ENCODE results near the gene TXNDC15. TPM values are rescaled to one million over a fixed set of nuclear protein-coding genes. Genes with fewer than 3 reads are reported as not detected.
"Not testable (repeated sequence)": the region's sequence is repeated elsewhere in the genome, so short reads cannot be mapped to it uniquely, and the experiment has no call there.

TXNDC15 gene
- total RNA-seq, 1 donor from 2014 or later = 20.8 TPM

GRCh38 chr5:134837530-134838181 lies 36.5 kb upstream of the TXNDC15 start:
- Histone ChIP-seq H3K36me3 (ENCODE audit: control insufficient read depth, insufficient read depth, low read length) (no peaks in the 10 kb centered on the region), H3K4me3 (ENCODE audit: low read depth, low read length) (no peak overlapping the region), H3K27me3 (ENCODE audit: control insufficient read depth, insufficient read depth, low read length) (no peaks in the 10 kb centered on the region)
- TF ChIP-seq CTCF (IDR thresholded peaks at IDR 0.05; ENCODE audit: insufficient read depth, low read length, poor library complexity, severe bottlenecking) = no peak
- DNase-seq (ENCODE audit: low read depth) = no peak

GRCh38 chr5:134838361-134838760 lies 35.8 kb upstream of the TXNDC15 start:
- H3K36me3 ChIP-seq (ENCODE audit: control insufficient read depth, insufficient read depth, low read length); H3K27me3 ChIP-seq (ENCODE audit: control insufficient read depth, insufficient read depth, low read length); DNase-seq (ENCODE audit: low read depth); H3K4me3 ChIP-seq (ENCODE audit: low read depth, low read length): not testable (repeated sequence)

- no peak for TF ChIP-seq CTCF (IDR thresholded peaks at IDR 0.05; ENCODE audit: insufficient read depth, low read length, poor library complexity, severe bottlenecking)
- Histone ChIP-seq H3K27me3 (ENCODE audit: control insufficient read depth, insufficient read depth, low read length) (no peaks in the 10 kb centered on the region), H3K4me3 (ENCODE audit: low read depth, low read length) (no peak overlapping the region), H3K36me3 (ENCODE audit: control insufficient read depth, insufficient read depth, low read length) (no peaks in the 10 kb centered on the region)
- no peak for DNase-seq (ENCODE audit: low read depth)
Observed at GRCh38 chr5:134840811-134841210, 33.4 kb upstream of the TXNDC15 start.

- no peak for TF ChIP-seq CTCF (IDR thresholded peaks at IDR 0.05; ENCODE audit: insufficient read depth, low read length, poor library complexity, severe bottlenecking)
- H3K27me3 ChIP-seq (ENCODE audit: control insufficient read depth, insufficient read depth, low read length) = no peaks in the 10 kb centered on the region
- H3K4me3 ChIP-seq (ENCODE audit: low read depth, low read length) = no peak overlapping the region
- no peak for DNase-seq (ENCODE audit: low read depth)
- H3K36me3 ChIP-seq (ENCODE audit: control insufficient read depth, insufficient read depth, low read length) = no peaks in the 10 kb centered on the region
Observed at GRCh38 chr5:134844252-134844651, 29.9 kb upstream of the TXNDC15 start.

- no peak for TF ChIP-seq CTCF (IDR thresholded peaks at IDR 0.05; ENCODE audit: insufficient read depth, low read length, poor library complexity, severe bottlenecking)
- Histone ChIP-seq H3K36me3 (ENCODE audit: control insufficient read depth, insufficient read depth, low read length) (no peaks in the 10 kb centered on the region), H3K27me3 (ENCODE audit: control insufficient read depth, insufficient read depth, low read length) (no peaks in the 10 kb centered on the region), H3K4me3 (ENCODE audit: low read depth, low read length) (peak overlapping the region; percentile 91)
- DNase-seq (ENCODE audit: low read depth) = no peak
Observed at GRCh38 chr5:134845335-134845851, 28.8 kb upstream of the TXNDC15 start.

- H3K36me3 ChIP-seq (ENCODE audit: control insufficient read depth, insufficient read depth, low read length) = no peaks in the 10 kb centered on the region
- no peaks in the 10 kb centered on the region for H3K27me3 ChIP-seq (ENCODE audit: control insufficient read depth, insufficient read depth, low read length)
- peak within 1 kb of the TSS; percentile 91 for H3K4me3 ChIP-seq (ENCODE audit: low read depth, low read length)
- DNase-seq (ENCODE audit: low read depth) = peak; percentile 77
- TF ChIP-seq CTCF (IDR thresholded peaks at IDR 0.05; ENCODE audit: insufficient read depth, low read length, poor library complexity, severe bottlenecking) = no peak
Observed at GRCh38 chr5:134845852-134846640, 28.1 kb upstream of the TXNDC15 start, which contains the start of gene C5orf24. Gene C5orf24 (plus strand): TSS chr5:134845968. CDS start chr5:134854901, 8,933 bp downstream.
